GM20000 (cell line): ENCODE results near the gene DDX42.

Experiments
- DNase-seq: peaks from one replicate; pipeline ENCODE4 v3.0.0; 2012; ENCODE audit warnings: low spot score
- CTCF ChIP-seq: IDR thresholded peaks from 2 replicates; pipeline ENCODE4 v1.5.1; 2012; ENCODE audit warnings: mild to moderate bottlenecking, control low read depth; ENCODE audit errors: extremely low read depth, missing control alignments

The DDX42 gene

GRCh38 chr17:63830904-63831491 is 57.0 kb downstream of the DDX42 start:
- DNase-seq = no peak

GRCh38 chr17:63831505-63831904 is 57.5 kb downstream of the DDX42 start:
- DNase-seq = no peak
- TF ChIP-seq CTCF = no peak

More at GRCh38 chr17:63830904-63831491, 57.0 kb downstream of the DDX42 start:
- no peak for TF ChIP-seq CTCF

- DNase-seq = no peak
- TF ChIP-seq CTCF = no peak
Observed at GRCh38 chr17:63832014-63832413, 58.0 kb downstream of the DDX42 start.

GRCh38 chr17:63832455-63832854 is 58.5 kb downstream of the DDX42 start:
- no peak for TF ChIP-seq CTCF
- no peak for DNase-seq

GRCh38 chr17:63833026-63833740 is 59.2 kb downstream of the DDX42 start:
- no peak for TF ChIP-seq CTCF
- no peak for DNase-seq

- TF ChIP-seq CTCF = no peak
- DNase-seq = no peak
Observed at GRCh38 chr17:63833741-63834373, 59.9 kb downstream of the DDX42 start.
